Measurements from ENCODE around the gene AP2A1.

DNA sequence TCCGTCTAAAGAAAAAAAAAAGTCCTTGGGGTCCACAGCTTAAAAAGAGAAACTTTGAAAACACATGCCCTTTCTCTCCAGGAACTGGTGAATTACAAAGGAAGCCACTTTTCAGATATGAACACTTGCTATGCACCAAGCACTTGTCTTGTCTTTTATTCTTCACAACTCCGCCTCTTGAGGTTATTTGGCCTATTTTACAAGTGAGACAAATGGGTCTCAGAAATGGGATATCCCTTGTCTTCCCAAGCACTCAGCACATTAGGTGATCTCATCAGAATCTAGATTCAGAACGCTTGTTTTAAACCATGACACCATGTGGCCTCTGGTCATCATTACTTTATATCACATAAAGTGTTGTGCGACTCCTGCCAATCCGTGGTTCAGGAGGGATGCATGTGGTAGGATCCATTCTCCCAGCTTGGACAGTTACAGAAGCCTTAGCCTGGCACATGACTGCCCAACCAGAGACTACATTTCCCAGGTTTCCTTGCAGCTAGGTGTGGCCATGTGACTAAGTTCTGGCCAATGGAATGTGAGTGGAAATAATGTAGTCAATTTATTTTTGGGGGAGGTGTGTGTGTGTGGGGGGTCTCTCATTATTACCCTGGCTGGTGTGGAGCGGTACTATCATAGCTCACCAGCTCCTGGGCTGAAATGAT, 17.6 kb upstream of the AP2A1 start:
- TF ChIP-seq, protein P1, sequence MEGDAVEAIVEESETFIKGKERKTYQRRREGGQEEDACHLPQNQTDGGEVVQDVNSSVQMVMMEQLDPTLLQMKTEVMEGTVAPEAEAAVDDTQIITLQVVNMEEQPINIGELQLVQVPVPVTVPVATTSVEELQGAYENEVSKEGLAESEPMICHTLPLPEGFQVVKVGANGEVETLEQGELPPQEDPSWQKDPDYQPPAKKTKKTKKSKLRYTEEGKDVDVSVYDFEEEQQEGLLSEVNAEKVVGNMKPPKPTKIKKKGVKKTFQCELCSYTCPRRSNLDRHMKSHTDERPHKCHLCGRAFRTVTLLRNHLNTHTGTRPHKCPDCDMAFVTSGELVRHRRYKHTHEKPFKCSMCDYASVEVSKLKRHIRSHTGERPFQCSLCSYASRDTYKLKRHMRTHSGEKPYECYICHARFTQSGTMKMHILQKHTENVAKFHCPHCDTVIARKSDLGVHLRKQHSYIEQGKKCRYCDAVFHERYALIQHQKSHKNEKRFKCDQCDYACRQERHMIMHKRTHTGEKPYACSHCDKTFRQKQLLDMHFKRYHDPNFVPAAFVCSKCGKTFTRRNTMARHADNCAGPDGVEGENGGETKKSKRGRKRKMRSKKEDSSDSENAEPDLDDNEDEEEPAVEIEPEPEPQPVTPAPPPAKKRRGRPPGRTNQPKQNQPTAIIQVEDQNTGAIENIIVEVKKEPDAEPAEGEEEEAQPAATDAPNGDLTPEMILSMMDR (IDR thresholded peaks at IDR 0.05 in 4 of 5, conservative IDR thresholded peaks at IDR 0.05 in 1 of 5) = no peak
- no peak for TF ChIP-seq POLR2A (IDR thresholded peaks at IDR 0.05)
